ELR (cell line): ENCODE data around the gene LBR.

Experiments
- DNase-seq: peaks from one replicate; pipeline ENCODE4 v3.0.0-alpha.2; 2015; ENCODE audit warnings: low read depth

The LBR gene

DNA sequence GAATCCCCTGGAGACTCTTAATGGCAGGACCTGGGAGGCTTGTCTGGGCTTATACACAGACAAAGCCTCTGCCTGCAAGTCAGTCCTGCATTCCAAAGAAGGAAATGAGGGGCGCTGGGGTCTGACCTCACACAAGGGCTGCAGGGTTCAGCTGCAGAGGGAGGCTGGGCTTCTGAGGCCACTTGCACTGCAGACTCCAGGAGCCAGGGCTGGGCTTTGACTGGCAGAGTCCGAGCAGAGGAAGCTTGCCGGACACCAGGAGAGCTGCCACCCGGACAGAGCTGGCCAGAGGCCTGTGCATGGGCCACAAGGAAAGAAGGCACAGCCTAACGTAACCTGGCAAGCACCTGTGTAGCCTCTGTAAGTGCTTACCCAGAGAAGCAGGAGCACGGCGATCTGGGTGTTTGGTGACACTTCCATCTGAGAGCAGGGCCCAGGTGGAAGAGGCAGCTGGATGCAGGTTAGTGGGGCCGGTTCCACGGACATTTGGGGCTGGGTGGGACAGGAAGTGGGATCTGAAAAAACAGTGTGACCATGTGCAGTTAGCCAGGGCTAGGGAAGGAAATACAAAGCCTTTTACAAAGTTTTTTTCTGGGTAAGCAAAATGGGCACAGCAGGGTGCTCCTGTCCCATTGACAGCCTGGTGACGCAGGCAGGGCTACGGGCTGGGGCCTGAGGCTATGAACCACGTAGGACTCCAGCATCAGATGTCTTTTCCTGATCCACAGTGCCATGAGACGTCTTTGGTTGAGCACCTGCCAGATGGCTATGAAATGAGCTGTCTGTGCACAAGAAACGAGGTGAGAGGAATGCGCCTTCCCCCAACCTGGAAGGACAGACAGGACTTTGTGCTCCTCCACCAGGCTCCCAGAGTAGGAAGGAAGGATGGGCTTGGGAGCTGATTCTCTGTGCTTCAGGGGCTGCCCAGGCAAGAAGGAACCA is 37.3 kb upstream of the LBR start:
- DNase-seq = no peak

DNA sequence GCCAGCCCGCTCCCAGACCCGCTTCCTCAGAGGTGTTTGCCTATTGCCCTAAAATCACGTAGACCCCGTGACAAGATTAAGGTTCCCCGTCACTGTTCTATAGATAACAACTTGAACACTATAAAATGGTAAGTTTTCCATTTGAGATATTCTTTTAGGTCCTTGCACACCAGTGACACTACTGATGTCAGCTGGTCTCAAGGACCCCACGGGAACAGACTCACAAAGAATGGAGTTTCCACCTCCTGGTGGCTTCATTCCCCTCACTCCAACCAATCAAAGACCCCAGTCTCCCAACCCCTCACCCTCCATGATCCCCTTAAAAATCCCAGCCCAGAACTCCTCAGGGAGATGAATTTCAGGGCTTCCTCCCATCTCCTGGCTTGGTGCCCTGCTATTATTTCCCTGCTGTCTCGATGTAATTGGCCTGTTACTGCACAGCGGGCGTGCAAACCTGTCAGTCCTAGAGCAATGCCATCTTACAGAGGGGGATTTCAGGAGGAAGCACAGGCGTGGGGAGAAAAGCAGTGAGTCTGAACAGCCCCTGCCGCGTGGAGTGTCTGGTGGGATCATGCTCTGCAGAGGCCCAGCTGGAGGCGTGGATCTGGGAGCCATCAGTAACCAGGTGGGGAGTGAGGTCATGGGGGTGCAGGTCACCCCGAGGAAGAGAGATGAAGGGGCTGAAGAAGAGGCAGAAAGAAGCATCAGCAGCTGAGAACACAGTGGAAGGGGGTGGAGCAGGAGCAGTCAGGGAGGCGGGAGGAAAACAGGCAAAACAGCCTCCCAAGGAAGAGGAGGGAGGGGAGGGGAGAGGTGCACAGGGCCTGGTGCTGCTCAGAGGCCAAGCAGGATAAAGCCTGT is 35.1 kb upstream of the LBR start:
- DNase-seq = no peak

DNA sequence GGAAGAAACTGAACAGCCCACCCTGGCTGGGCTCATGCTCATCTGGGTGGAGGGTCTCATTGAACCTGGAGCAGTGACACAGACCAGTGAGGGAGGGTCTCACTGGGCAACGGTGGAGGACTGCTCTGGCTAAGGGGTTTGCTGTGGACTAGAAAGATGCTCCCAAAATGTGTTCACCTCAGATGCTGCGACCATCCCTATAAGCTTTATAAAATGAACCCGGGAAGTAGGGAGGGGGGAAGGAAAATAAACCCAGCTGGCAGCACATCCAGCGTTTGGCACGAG is 34.5 kb upstream of the LBR start:
- DNase-seq = no peak

DNA sequence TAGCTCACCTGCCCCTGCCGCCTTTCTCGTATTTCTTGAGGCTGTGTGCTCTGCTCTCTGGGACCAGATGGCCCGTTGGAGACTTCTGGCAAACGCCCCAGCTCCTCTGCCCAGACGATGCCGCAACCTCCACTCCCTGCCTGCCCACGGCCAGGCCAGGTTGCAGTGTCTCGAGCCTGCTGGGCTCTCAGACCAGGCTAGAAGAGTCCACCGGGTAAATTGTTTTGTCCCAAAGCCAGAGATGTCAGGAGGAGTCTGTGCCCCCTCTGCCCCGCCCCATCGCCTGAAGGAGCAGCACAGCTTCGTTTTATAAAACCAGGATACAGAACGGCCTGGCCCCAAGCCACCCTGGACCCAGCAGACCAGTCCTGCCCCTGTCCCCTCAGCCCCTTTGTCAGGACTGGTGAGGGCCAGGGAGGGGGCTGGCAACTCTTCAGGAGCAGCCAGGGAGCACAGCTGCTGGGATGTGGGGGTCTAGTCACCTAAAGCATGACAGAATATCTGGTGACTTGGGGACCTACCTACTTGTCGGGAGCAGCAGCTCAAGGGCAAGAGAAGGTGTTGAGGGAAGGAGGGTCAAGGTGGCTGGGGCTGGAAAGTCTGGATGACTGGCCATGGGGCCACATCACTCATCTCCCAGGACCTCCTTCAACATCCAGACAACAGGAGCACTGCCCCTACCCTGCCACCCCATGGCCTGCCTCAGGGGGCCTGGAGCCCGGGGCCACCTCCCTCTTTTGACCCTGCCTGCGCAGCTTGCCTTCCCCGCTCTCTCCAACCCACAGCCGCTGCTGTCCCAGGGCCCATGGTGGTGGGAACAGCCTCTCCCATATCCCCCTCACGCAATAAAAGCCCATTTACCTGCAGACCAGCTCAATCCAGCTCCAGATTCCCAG is 33.9 kb upstream of the LBR start:
- no peak for DNase-seq

DNA sequence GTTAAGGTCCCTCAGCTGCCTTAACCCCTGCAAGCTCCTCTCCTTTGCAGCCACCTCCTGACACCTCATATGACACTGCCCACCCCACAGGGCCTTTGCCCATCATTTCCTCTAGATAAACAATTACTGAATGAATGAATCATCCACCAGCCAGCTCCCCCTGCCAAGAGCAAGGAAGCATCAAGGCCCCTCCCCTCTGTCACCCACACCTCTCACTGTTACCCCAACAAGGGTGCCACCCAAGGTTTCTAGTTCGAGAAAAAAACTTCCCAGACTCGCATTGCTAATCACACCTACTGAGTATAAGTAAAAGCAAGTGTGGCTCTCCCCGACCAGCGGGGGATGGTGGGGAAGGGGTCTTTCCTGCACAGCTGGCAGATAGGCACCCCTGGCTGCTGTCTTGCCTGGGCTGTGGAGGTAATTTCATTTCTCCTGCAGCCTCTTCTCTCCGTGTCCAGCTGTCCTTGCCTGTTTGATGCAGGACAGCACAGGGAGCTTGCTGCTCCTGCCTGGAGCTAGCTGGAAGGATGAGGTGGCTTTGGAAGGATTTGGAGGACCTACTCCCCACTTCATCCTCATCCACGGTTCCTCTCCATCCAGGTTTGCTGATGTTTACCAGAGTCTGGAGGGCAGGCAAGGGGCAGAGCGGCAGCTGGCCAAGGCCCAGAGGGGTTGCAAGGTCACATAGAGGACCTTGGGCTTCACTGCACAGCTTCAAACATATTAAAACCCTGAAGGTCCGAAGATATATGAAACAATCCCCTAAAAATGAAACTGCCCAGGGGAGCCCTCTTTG is 33.1 kb upstream of the LBR start:
- peak; percentile 55 for DNase-seq

DNA sequence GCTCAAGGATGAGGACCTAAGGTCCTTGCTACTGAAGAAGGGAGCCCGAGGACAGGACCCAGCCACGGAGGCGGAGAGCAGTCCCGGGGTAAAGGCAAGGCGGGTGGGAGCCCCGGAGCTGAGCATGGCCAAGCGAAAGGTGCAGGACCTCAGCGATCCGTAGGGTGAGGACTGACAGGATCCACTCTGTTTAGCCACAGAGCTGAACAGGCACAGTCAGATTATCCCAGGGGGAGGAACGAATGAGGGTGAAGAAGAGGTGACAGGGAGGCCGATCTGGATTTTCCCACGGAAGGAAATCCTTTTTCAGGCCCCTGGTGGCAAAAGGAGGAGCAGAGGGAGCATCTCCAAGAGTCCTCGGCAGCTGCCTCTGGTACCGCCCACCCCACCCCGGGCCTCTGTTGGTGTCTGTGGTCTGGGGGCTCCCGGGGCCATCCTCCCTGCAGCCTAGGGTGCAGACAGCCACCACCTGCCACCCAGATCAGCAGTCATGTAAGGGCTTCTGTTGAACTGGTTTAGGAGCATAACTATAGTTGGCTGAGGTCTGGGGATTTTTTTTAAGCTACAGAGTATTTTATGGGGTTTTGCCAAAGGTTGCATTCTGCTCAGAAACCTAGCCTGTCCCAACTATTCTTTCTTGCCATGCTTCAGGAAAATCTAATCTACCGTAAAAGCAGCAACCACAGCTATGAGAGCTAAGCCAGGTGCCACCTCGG is 32.3 kb upstream of the LBR start:
- DNase-seq = no peak

DNA sequence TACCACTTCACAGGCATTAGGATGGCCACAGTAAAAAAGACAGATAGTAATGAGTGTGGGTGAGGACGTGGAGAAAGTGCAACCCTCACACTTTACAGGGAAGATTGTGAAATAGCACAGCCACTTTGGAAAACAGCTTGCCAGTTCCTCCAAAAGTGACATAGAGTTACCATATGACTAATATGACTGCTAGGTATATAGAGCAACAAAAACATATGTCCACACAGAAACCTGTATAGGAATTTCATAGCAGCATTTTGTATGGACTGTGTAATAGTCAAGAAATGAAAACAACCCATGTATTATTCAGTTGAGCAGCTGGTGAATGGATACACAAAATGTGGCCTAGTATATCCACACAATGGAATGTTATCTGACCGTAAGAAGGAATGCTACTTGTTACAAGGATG is 30.4 kb upstream of the LBR start:
- DNase-seq = no peak

DNA sequence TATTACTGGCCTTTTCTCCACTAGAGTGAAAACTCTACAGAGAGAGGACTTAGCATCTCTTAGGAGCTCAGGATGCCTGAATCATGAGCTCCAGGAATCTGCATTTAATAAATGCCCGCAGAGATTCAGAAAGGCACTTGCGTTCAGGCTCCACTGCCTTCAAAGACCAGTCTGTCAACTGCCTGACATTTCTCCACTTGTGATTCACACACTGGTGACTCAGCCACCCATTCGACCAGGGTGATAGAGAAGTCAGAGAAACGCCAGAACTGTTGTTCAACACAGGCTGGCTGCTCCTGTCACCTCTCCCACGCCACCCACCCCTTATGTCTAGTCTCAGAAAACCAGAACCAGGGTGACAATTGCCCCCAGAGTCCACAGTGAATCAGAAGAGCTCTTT is 26.9 kb upstream of the LBR start:
- DNase-seq = peak; percentile 80

DNA sequence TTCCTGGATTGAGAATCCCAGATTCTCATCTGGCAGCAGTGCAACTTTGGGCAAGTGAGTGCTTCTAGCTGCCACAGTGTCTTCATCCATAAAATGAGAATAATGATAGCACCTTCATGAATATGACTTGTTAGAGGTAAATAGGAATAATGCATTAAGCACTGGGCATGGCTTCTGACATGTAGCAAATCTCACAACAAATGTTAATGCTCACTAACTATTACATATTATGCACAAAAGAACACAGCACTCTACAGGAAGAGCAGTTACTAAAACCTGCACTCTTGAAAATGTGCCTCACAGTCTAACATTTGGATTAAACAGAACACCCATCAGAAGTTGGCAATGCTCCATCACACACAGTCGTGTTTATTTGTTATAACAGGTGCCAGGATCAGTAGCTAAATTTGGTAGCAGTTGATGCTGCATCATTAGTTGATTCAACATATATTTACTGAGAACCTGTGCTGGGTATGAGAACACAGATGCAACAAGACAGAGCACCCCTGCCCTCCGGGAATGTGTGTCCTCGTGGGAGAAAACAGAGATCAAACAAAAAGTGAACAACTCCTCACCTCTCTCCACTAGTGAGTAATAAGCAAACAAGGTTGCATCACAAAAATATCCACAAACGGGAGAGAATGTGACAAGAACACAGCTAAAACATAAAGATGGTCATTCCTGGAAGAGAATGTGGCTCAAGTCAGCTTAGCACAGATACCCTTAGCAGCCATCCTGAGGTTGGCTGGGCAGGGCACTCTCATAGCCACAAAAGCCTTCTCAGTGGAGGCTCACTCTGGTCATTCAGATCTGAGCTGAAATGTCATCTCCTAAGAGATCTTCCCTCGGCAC is 26.2 kb upstream of the LBR start:
- no peak for DNase-seq

DNA sequence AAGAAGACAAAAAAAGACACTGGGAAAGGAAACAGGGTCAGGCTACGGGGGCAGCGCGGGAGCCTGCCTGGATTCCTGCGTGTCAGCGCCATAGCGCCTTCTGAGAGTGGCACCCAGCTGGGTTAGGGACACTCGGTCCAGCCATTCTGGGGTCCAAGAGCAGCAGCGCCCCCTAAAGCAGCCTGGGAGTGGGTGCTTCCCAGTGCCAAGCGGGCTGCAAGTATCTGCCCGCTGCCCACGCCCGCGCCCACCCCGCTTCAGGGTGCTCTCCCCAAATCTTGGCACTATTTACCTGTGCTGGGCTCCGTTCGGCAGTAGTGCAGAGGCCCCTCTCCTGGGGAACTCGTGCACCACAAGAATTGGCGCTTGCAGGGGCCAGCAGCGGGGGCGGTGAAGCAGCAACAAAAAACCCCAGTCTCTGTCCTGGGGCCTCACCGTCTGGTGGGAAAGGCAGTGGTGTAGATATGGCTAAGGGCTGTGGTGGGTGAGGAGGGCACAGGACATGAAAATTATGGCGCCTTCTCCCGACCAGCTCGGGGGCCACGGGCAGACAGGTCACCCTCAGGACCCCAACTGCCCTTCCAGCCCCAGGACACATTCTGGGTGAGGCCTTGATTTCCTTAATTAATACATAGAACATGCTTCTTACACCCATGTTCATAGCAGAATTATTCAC is 24.1 kb upstream of the LBR start:
- no peak for DNase-seq

DNA sequence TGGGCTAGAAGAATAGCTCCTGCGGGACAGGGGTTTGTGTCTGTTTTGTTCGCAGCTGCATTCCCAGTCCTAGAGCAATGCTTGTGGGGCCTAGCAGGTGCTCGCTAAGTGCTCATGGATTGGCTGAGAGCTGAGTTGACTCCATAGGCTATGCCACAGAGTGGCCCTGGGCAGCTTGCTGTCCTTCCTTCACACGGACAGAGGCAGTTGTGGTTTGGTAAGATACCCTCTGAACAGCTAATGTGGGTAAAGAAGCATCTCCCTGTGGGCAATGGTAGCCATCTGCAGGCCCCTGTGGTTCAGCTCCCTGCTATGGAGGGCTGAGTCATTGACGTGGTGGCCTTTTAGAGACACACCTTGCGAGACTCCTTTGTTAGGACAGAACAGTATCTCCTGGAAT is 23.5 kb upstream of the LBR start:
- DNase-seq = no peak

DNA sequence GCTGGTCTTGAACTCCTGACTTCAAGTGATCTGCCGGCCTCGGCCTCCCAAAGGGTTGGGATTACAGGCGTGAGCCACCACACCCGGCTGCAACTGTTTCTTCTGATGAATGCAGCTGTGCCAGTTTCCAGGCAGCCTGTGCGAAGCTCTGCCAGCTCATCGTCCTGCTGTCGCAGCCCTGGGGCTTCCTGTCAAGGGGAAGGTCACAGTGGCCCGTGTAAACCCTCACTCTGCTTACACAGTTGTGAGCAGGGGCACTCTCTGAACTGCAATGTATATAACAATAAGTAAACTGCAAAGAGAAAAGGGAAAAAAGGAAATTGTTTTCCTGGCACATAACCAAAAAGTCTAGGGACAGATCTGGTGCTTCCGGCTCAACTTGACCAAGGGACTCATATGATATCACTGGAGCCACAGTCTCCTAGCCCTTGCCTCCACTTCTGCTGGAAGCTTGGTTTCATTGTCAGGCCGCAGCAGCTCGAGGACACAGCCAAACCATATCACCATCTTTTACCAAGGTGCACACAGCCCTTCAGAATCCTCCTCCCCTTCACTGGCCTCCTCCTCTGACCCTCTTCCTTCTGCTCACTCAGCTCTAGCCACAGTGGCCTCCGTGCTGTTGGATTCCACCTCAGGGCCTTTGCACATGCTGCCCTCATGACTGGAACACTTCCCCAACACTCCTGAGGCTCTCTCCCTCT is 22.8 kb upstream of the LBR start:
- no peak for DNase-seq

DNA sequence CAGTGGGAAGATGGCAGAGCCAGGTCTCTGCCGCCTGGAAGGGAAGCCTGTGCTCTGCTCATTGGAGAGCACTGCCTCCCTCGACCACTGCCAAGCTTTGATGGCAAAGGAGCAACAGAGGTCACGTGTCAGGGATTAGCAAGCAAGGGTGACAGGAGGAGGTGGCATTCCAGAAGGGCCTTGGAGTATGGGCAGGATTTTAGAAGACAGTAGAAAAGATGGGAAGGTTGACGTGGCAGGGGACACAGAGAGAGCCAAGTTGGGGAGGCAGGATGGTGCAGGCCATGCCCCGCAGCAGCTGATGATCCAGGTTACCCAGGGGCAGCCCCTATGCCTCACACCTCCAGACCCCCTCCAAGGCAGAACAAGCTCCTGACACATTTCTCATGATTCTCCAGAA is 21.9 kb upstream of the LBR start:
- DNase-seq = no peak

DNA sequence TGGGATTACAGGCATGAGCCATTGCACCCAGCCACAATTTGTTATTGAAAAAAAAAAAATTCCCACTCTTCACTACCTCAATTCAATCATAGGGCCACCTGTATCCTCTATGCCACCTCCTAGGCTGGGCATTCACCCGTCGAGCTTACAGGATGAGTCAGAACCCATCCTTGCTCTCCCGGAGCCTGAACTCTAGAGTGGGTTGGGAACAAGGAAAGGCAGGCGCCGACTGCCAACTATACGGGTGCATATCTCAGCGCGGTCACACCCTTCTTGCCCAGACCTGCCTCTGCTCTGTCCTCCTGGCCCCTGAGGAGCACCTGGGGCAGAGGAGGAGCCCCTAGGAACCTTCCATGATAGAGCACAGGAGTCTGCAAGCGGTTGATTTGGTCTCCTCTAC is 21.4 kb upstream of the LBR start:
- DNase-seq = peak; percentile 38

DNA sequence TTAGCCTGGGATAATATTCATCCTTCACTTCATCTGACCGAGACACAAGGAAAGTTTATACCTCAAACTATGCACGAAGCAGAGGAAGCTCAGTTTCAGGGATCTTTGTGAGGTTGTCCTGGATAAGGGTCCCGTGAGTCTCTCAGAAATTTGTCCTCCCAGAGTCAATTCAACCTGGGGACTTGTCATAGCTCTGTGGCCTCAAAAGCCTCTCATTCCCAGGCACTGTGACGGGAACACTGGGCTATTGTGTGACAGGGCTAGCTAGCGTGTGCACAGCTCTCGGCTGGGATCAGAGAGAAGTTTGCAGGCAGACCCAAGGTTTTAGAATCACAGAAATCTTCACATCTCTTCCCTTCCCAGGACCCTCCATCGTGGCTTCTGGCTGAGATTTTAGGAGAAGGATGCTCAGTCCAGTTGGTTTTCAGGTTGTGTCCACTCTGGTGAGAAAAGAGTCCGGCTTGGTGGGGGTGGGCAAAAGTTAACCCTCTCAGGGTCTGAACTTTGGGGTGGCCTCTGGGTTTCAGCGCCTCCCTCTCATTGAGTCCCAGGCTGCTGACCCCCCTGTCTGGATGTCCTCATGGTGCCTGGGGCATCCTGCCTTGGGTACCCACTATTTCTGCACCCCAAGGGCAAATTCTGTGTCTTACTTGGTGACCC is 20.4 kb upstream of the LBR start:
- no peak for DNase-seq

DNA sequence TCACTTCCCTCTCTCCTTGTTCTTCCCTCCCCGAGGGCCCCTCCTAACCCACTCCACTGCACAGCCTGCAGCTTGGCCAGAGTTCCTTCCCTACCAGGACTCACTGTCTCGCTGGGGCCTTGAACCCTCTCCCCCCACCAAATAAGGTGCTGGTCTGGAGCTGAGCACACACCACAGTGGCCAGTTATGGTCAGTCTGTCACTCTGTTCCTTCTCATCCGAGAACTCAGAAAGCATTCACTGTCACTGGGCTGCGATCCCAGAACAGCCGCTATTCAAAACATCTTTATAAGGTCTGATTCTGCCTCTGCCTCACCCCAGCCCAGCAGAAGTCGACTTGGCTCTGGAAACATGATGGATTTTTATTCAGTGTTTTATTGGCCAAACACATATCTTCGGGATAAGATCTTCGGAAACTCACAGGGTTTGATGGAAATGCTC is 19.8 kb upstream of the LBR start:
- no peak for DNase-seq

DNA sequence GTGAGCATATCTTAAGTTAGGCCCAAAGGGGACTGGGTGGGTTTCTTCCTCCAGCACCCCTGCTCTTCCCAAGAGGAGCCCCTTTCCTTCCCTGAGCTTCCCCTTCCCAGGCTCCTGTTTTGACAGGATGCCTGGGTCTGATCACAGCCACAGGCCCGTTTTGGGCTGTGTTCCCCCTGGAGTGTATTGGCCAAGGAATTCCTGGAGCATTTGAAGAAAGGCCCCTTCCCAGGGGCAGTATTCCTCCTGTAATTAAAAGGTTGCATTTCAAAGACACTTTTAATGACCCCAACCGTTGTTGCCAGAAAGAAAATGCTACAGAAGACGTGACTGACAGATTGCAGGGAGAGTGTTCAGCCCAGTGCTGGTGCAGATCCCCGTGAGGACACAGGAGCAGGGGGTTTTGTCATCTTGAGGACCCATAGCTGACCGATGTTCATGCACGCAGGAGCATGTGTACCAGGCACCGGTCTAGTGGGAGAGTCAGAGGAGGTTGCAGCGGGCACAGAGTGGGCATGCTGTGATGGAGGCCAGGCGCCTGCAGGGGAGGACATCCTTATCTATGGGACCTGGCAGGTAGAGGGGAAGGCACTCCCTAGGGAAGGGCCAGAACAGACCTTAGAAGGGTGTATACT is 19.3 kb upstream of the LBR start:
- no peak for DNase-seq

DNA sequence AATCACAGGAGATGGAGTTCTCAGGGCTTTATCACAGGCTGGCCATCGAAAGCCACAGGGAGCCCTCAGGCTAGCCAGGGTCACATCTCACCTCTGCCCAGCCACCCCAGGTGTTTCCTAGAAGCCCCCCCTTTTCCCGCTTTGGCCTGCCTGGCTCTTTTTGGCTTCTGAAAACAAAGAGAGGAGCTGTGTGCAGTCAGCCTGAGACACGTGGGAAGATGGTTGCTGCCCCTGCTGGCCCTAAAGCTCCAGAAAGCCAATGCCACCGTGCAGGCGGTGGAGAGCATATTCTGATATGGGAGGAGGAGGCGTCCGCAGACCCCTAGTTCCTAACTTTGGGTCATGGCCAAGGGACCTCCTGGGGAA is 18.7 kb upstream of the LBR start:
- no peak for DNase-seq
